HG03520 (cell line): ENCODE data around the gene MIDN.

ENCODE experiments used
- ATAC-seq: cut with Tn5 transposase; IDR thresholded peaks from one replicate; pipeline ENCODE4 v1.9.1; 2021; ENCODE audit warnings: mild to moderate bottlenecking, moderate library complexity; ENCODE audit not compliant: unreplicated experiment

Gene MIDN

DNA sequence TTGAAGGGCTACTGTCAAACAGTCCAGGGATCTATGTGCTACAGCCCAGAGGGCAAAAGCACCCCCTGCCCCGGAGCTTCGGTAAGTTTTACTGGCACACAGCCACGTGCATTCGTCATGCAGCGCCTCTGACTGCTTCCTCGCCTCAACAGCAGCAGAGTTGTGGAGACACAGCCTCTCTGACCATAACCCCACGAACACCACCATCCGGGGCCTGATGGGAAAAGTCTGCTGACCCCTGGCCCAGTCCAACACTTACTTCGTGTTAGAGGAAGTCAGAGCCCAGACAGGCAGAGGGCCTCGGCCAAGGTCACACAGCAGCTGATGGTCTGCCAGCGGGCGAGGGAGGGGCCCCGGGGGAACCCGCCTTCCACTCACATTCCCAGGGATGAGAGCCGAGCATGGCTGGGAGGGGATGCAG lies 15.7 kb upstream of the MIDN start:
- no peak for ATAC-seq

DNA sequence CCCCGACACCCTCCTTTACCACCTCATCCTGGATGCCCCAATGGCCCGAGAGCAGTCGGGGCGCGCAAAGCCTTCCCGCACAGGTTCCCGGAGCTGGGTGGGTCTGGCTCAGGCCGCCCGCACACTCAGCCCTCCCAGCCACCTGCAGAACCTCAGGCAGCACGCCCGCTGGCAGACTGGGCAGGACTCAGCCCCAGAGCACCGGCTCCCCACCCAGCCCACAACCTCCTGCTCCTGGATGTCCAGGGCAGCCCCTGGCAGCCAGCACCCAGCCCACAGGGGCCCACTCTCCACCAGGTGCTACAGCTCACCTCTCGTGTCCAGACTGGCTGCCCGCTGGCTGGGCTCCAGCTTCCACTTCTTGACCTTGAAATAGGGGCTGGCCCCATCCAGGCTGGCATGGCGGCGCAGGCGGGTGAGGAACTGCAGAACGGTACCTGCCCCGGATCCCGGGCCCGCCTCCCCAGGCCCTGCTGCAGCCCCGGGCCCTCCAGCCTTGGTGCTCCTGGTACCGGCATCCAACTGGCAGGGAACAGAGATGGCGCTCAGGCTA lies 15.2 kb upstream of the MIDN start:
- ATAC-seq: no peak

DNA sequence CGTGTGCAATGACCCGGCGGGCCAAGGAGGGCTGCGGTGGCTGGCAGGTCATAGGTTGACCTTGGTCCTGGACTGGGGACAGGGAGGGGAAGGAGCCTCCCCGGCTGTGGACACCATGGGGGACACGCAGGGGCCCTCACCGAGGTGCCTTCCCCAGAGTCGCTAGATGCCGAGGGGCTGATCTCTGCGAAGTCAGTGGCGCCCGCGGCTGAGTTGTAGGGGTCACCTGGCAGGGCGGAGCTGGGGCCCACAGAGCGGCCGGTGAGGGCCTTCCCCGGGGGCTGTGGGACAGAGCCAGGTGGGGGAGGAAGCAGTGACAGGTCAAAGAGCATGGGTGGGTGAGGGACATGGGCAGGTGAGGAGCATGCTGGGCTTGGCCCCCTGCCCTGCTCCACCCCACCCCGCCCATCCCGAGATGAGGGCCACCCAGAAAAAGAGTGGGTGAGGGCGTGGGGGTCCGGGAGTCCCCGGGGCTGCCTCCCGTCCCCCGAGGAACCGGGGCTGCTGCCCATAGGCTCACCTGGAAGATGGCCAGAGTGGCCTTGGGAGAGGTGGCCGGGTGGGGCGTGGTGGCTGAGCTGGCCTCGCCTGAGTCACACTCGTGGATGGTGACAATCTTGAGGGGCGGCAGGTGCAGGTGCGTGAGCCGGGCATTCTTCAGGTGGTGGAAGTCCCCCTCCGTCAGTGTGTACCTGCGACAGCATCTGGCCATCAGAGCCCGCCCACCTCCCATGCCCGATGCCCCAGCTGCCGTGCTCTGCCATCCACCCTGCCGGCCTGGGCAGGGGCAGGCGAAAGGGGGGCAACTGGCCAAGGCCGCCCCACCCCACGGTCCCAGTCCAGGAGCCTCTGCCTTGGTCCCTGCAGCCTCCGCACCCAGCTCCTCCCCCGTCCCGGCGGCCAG lies 14.1 kb upstream of the MIDN start:
- ATAC-seq: no peak

- no peak for ATAC-seq
These were observed 13.4 kb upstream of the MIDN start for GRCh38 chr19:1234955-1235380.

- no peak for ATAC-seq
These were observed 12.5 kb upstream of the MIDN start for GRCh38 chr19:1235625-1236538.

DNA sequence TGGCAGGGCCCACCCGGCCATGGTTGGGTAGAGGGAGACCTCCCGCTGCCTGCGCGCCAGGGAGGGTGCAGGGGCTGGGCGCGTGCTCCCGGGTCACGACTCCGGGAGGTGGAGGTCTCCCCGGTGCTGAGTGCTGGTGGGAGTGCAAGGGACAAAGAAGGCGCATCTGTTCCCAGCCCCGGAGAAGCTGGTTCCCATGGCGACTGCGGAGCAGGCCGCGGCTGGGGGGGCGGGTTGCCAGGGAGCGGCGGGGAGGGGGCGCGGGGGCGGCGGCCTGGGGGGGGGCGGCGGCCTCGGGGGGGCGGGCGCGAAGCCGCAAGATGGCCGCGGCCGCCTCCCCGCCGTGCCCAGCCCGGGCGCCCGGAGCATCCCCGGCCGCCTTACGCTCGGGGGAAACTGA lies 11.8 kb upstream of the MIDN start:
- no peak for ATAC-seq

DNA sequence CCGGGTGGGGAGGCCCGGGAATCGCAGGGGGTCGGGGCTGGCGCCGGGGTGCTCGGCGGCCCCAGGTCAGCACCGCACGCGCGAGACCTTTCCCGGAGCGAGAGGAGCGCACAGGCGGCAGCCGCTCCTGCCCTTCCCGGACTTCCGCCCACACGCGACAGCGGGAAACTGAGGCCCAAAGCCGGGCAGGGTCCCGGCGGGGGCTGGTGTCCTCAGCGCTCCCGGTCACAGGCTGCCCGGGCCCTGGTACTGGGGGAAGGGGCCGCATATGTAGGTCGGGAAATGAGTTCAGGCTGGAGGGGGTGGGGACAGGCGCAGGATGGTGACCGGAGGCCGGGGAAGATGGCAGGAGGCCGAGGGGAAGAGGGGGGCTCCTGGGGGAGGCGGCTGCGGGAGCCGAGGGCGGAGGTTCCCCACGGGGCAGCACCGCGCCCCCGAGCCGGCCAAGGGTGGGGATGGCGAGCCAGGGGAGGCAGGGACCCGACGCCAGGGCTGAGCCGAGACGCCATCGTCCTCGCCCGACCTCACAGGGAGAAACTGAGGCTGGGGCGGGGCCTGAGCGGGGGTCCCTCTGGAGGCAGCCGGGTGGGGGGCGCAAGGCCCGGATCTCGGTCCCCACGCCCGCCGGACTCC lies 11.2 kb upstream of the MIDN start:
- ATAC-seq: no peak

- ATAC-seq: no peak
These were observed 10.5 kb upstream of the MIDN start, which contains the start of gene CBARP for GRCh38 chr19:1237754-1238368. CBARP (minus strand) TSS chr19:1238005; CDS start chr19:1236100, 1,905 bp downstream.

DNA sequence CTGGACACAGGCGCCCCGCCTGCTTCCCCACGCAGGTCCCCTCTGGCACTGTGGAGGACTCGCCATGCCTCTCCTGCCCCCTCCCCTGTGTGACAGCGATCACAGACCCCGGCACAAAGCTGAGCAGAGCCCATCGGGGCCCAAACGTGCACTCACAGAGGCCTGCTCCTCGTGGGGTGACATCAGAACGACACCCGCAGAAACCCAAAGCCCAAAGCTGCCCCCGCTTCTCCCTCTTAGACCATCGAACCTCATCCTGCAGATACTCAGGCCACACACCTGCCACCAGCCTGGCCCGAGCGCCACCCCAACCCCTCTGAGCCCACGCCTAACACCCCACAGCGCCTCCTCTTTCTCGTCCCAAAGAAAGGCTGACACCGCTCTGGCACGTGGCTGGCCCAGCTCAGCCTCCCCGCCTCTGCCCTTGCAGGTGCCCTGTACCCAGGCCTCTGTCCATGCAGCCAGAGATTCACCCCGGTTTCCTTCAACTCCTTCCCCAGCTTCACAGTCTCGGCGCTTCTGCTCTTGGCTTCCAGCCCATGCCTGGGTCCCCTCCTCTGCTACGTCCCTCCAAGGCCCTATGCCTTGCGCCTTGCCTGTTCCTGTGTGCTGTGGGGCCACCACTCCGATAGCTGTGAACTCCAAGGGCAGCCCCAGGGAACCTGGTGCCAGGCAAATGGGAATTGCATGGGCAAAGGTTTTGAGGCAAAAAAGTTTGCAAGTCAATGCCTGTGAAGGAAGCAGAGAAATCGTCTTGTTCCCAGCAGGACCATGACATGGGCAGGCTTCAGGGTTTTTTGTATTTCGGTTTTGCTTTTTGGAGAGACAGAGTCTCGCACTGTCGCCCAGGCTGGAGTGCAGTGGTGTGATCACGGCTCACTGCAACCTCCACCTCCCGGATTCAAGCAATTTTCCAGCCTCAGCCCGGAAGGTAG lies 9.7 kb upstream of the MIDN start:
- no peak for ATAC-seq

DNA sequence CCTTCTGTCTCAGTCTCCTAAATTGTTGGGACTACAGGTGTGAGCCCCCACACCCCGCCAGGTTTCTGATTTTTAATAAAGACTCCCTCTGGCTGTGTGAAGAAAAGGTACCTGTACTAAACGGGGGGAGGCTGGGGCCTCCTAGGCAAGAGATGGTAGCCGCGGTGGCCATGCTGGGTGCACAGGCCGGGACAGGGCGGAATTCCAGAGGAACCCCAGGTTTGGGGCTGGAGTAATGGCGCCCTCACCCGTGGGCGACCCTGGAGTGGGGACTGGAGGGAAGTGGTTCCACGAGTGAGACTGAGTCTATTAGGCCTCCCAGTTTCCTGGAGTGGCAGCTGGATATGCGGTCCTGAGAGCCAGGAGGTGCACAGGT lies 9.0 kb upstream of the MIDN start:
- ATAC-seq: no peak

GRCh38 chr19:1239796-1240737 lies 8.3 kb upstream of the MIDN start:
- ATAC-seq: peak; percentile 38

DNA sequence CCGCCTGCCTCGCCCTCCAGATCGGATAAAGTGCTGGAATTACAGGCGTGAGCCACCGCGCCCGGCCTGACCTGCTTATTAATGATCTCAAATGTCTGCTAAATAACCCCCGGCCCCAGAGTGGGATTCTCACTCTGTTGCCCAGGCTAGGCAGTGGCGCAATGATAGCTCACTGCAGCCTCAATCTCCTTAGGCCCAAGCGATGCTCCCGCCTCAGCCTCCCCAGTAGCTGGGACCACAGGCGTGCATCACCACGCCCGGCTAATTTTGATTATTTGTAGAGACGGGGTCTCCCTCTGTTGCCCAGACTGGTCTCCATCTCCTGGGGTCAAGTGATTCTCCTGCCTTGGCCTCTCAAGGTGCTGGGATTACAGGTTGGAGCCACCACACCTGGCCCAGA lies 7.5 kb upstream of the MIDN start:
- no peak for ATAC-seq

DNA sequence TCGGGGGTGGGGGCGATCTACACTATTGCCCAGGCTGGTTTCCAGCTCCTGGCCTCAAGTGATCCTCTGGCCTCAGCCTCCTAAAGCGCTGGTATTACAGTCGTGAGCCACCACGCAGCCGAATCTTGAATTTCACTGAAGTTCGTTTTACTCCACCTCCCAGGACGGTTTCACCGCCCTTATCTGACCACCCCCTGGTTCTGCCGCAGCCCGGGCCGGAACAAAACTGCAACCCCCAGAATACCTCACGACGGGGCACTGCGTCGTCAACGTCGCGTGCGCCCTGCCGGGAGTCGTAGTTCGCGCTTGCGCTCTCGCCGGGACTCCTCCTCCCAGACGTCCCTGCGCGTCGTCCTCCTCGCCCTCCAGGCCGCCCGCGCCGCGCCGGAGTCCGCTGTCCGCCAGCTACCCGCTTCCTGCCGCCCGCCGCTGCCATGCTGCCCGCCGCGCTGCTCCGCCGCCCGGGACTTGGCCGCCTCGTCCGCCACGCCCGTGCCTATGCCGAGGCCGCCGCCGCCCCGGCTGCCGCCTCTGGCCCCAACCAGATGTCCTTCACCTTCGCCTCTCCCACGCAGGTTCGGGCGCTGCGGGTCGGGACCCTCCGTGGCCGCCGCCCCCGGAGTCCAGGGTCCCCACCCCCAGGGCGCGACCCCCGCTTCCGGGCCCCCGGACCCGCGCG lies 6.8 kb upstream of the MIDN start, which contains the start of gene ATP5F1D:
Gene ATP5F1D, plus strand, starts transcription at position 335 of the 679 bp plus-strand sequence. Its CDS starts 100 bp downstream, at position 435.
- ATAC-seq: peak; percentile 38

DNA sequence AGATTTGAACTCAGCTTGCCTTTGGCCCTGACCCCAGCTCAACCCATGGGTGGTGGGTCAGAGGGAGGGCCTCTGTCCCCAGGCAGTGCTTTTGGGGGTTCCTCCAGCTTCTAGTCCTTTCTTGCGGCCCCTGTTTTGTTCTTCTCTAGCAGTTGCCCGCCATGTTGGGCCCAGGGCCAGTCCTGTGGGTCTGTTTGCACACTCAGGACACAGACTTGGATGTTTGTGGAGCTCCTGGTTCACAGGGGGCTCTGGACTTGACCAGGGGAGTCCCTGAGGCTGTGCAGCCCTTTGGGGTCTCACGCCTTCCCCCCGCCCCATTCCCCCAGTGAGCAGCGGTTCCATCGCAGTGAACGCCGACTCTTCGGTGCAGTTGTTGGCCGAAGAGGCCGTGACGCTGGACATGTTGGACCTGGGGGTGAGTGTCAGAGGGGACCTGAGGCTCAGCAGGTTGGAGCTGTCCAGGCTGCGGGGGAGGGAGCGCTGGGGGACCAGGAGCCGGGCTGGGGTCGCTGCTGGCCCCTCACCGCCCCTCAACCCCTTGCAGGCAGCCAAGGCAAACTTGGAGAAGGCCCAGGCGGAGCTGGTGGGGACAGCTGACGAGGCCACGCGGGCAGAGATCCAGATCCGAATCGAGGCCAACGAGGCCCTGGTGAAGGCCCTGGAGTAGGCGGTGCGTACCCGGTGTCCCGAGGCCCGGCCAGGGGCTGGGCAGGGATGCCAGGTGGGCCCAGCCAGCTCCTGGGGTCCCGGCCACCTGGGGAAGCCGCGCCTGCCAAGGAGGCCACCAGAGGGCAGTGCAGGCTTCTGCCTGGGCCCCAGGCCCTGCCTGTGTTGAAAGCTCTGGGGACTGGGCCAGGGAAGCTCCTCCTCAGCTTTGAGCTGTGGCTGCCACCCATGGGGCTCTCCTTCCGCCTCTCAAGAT lies 4.4 kb upstream of the MIDN start:
- ATAC-seq: no peak

GRCh38 chr19:1244693-1245451 lies 3.5 kb upstream of the MIDN start:
- no peak for ATAC-seq
